Measurements from ENCODE around the gene KRT26. TPM values are rescaled to one million over a fixed set of nuclear protein-coding genes. Genes with fewer than 3 reads are reported as not detected.

KRT26 gene
- total and polyA plus RNA-seq, 2 of the 13 experiments (the other 11 are each of a cell fraction or from before 2014, with no cell fraction given), result not detected

DNA sequence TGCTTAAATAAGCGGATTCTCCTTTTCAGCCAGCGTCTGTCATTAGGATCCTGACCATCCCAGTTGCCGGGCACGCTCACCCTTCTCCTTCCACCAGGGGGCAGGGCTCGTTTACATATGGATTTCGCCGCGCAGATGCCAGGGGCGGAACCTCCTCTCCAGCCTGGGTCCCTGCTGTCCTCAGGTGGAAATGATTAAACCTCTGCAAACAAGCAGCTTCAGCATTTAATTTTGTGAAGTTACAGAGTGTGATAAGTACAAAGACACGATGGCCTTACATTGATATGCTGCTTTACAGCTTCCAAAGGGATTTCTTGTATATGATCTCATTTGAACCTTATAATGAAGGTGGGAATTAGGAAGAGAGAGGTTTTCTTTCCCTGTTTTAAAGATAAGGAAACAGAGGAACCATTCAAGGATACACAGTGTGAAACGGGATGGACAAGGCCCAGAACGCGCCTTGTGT, 31.6 kb upstream of the KRT26 start (continued):
- peak; percentile 16; the same call in 1 of the 2 replicates for TF ChIP-seq ETV5 (CRISPR knock-in tag; IDR thresholded peaks at IDR 0.05; ENCODE audit: borderline replicate concordance)
- TF ChIP-seq CBX1 (IDR thresholded peaks at IDR 0.05; ENCODE audit: low read depth), result no peak
- TF ChIP-seq NFE2L2 (IDR thresholded peaks at IDR 0.05; ENCODE audit: low read length), result no peak
- 0 out of 2 replicates have a peak, but pooled peaks have one; percentile 19 for TF ChIP-seq ZFX (CRISPR knock-in tag; IDR thresholded peaks at IDR 0.05; ENCODE audit: low read depth)
- peak; percentile 31; the same call in 1 of the 3 replicates for TF ChIP-seq MXI1 (IDR thresholded peaks at IDR 0.05; ENCODE audit: borderline replicate concordance, low read depth, low read length)
- TF ChIP-seq, protein P1, sequence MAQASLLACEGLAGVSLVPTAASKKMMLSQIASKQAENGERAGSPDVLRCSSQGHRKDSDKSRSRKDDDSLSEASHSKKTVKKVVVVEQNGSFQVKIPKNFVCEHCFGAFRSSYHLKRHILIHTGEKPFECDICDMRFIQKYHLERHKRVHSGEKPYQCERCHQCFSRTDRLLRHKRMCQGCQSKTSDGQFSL (CRISPR knock-in tag; IDR thresholded peaks at IDR 0.05), result no peak
- 0 out of 2 replicates have a peak, but pooled peaks have one; percentile 25 for TF ChIP-seq CBX5 (CRISPR knock-in tag; IDR thresholded peaks at IDR 0.05; ENCODE audit: borderline replicate concordance)
- TF ChIP-seq AGO1 (IDR thresholded peaks at IDR 0.05; ENCODE audit: low read depth, low read length, poor library complexity, severe bottlenecking), result no peak
- TF ChIP-seq SP1 (IDR thresholded peaks at IDR 0.05), result no peak
- TF ChIP-seq SP1 (CRISPR knock-in tag; IDR thresholded peaks at IDR 0.05), result 0 out of 2 replicates have a peak, but pooled peaks have one; percentile 26
- TF ChIP-seq, protein P2, sequence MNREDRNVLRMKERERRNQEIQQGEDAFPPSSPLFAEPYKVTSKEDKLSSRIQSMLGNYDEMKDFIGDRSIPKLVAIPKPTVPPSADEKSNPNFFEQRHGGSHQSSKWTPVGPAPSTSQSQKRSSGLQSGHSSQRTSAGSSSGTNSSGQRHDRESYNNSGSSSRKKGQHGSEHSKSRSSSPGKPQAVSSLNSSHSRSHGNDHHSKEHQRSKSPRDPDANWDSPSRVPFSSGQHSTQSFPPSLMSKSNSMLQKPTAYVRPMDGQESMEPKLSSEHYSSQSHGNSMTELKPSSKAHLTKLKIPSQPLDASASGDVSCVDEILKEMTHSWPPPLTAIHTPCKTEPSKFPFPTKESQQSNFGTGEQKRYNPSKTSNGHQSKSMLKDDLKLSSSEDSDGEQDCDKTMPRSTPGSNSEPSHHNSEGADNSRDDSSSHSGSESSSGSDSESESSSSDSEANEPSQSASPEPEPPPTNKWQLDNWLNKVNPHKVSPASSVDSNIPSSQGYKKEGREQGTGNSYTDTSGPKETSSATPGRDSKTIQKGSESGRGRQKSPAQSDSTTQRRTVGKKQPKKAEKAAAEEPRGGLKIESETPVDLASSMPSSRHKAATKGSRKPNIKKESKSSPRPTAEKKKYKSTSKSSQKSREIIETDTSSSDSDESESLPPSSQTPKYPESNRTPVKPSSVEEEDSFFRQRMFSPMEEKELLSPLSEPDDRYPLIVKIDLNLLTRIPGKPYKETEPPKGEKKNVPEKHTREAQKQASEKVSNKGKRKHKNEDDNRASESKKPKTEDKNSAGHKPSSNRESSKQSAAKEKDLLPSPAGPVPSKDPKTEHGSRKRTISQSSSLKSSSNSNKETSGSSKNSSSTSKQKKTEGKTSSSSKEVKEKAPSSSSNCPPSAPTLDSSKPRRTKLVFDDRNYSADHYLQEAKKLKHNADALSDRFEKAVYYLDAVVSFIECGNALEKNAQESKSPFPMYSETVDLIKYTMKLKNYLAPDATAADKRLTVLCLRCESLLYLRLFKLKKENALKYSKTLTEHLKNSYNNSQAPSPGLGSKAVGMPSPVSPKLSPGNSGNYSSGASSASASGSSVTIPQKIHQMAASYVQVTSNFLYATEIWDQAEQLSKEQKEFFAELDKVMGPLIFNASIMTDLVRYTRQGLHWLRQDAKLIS (CRISPR knock-in tag; IDR thresholded peaks at IDR 0.05), result no peak
- TF ChIP-seq, protein P3, sequence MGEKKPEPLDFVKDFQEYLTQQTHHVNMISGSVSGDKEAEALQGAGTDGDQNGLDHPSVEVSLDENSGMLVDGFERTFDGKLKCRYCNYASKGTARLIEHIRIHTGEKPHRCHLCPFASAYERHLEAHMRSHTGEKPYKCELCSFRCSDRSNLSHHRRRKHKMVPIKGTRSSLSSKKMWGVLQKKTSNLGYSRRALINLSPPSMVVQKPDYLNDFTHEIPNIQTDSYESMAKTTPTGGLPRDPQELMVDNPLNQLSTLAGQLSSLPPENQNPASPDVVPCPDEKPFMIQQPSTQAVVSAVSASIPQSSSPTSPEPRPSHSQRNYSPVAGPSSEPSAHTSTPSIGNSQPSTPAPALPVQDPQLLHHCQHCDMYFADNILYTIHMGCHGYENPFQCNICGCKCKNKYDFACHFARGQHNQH (CRISPR knock-in tag; IDR thresholded peaks at IDR 0.05), result peak; percentile 48; the same call in 1 of the 2 replicates
- TF ChIP-seq ZKSCAN1 (IDR thresholded peaks at IDR 0.05; ENCODE audit: low read length), result peak; percentile 33; the same call in 1 of the 2 replicates
- no peak for TF ChIP-seq ZNF24 (IDR thresholded peaks at IDR 0.05)
- TF ChIP-seq PRMT3 (CRISPR knock-in tag; IDR thresholded peaks at IDR 0.05; ENCODE audit: borderline replicate concordance, low read depth), result no peak
- peak; percentile 92 for TF ChIP-seq RAD21 (CRISPR knock-in tag; IDR thresholded peaks at IDR 0.05)
- TF ChIP-seq ZNF124 (CRISPR knock-in tag; IDR thresholded peaks at IDR 0.05), result peak; percentile 84; the same call in 1 of the 2 replicates
- no peak for TF ChIP-seq JDP2 (CRISPR knock-in tag; IDR thresholded peaks at IDR 0.05; ENCODE audit: borderline replicate concordance)
- TF ChIP-seq SRSF4 (IDR thresholded peaks at IDR 0.05; ENCODE audit: low read depth, low read length, poor library complexity, severe bottlenecking), result no peak
- TF ChIP-seq, protein P4, sequence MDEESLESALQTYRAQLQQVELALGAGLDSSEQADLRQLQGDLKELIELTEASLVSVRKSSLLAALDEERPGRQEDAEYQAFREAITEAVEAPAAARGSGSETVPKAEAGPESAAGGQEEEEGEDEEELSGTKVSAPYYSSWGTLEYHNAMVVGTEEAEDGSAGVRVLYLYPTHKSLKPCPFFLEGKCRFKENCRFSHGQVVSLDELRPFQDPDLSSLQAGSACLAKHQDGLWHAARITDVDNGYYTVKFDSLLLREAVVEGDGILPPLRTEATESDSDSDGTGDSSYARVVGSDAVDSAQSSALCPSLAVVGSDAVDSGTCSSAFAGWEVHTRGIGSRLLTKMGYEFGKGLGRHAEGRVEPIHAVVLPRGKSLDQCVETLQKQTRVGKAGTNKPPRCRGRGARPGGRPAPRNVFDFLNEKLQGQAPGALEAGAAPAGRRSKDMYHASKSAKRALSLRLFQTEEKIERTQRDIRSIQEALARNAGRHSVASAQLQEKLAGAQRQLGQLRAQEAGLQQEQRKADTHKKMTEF (CRISPR knock-in tag; IDR thresholded peaks at IDR 0.05), result peak; percentile 56
- no peak for TF ChIP-seq PHF21A (CRISPR knock-in tag; IDR thresholded peaks at IDR 0.05)
- peak; percentile 20; the same call in 1 of the 2 replicates for TF ChIP-seq ZBTB7B (CRISPR knock-in tag; IDR thresholded peaks at IDR 0.05)
- TF ChIP-seq, protein P5, sequence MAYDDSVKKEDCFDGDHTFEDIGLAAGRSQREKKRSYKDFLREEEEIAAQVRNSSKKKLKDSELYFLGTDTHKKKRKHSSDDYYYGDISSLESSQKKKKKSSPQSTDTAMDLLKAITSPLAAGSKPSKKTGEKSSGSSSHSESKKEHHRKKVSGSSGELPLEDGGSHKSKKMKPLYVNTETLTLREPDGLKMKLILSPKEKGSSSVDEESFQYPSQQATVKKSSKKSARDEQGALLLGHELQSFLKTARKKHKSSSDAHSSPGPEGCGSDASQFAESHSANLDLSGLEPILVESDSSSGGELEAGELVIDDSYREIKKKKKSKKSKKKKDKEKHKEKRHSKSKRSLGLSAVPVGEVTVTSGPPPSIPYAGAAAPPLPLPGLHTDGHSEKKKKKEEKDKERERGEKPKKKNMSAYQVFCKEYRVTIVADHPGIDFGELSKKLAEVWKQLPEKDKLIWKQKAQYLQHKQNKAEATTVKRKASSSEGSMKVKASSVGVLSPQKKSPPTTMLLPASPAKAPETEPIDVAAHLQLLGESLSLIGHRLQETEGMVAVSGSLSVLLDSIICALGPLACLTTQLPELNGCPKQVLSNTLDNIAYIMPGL (CRISPR knock-in tag; IDR thresholded peaks at IDR 0.05; ENCODE audit: borderline replicate concordance in 1 of 2, low read depth in 1 of 2), result peak; percentile 74 to 86
